GM10248 (cell line): ENCODE results near the gene MATCAP1.

ENCODE experiments used
- CTCF ChIA-PET: fragments of 300-600 bp; sonication (Branson Sonifier 250); formaldehyde crosslinking; extraction: SDS; loops from one replicate; lab custom pipeline; 2021; ENCODE audit warnings: antibody characterized with exemption; lab: Yijun Ruan, JAX
- POLR2A ChIA-PET: fragments of 350-650 bp; sonication (Branson Sonifier 250); formaldehyde crosslinking; extraction: SDS; loops from one replicate; lab custom pipeline; 2020; ENCODE audit warnings: antibody characterized with exemption; lab: Yijun Ruan, JAX
- DNase-seq: peaks from one replicate; pipeline ENCODE4 v3.0.0; 2012; ENCODE audit errors: extremely low spot score
- TF ChIP-seq, protein P1 (sequence below): IDR thresholded peaks from 2 replicates; pipeline ENCODE4 v1.5.1; 2012; ENCODE audit warnings: mild to moderate bottlenecking, low read depth; ENCODE audit errors: extremely low read depth, missing control alignments, control extremely low read depth

The MATCAP1 gene

DNA sequence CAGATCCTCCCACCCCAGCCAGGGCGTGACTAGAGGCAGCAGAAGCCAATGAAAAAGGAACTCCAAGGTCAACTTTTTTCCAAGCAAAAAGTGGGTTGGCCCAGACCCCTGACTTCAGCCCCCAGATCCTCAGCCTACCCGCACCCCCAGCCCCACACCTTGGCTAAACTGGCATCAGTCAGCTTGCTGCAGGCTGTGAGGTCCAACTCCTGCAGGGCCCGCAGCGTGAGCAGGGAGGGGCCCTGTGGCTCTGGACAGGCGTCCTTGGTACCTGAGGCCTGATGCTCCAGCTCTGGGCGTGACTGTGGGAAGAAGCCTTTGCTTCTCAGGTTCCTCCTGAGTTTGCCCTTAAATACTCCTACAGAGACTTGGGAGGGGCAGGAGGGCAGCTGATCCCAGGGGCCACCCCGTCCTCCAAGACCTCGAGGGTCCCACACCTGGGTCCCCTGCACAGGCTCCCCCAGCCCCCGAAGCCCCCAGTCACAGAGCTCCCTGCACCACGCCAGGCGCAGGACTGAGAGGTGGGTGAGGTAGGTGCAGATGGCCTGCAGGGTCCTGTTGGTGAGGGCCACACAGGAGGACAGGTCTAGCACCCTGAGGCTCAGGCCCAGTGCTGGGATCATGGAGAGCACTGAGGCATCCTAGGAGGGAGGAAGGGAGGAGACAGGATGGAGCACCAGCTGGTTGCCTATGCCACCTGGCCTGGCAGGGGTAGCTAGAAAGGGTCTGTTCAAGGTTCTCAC, 24.6 kb upstream of the MATCAP1 start:
- ChIA-PET CTCF (interaction anchor here (0.6 to 2.5 kb wide), 6 partner anchors 11 to 75 kb away, joined by 3 to 8 read pairs (median 4); partner anchors contain the start of genes FBXL8 and TRADD), POLR2A (interaction anchor here (0.6 kb wide), 1 partner anchor 117 kb away, joined by 5 read pairs; no protein-coding TSS in a partner anchor)
- TF ChIP-seq, protein P1, sequence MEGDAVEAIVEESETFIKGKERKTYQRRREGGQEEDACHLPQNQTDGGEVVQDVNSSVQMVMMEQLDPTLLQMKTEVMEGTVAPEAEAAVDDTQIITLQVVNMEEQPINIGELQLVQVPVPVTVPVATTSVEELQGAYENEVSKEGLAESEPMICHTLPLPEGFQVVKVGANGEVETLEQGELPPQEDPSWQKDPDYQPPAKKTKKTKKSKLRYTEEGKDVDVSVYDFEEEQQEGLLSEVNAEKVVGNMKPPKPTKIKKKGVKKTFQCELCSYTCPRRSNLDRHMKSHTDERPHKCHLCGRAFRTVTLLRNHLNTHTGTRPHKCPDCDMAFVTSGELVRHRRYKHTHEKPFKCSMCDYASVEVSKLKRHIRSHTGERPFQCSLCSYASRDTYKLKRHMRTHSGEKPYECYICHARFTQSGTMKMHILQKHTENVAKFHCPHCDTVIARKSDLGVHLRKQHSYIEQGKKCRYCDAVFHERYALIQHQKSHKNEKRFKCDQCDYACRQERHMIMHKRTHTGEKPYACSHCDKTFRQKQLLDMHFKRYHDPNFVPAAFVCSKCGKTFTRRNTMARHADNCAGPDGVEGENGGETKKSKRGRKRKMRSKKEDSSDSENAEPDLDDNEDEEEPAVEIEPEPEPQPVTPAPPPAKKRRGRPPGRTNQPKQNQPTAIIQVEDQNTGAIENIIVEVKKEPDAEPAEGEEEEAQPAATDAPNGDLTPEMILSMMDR: no peak
- no peak for DNase-seq

DNA sequence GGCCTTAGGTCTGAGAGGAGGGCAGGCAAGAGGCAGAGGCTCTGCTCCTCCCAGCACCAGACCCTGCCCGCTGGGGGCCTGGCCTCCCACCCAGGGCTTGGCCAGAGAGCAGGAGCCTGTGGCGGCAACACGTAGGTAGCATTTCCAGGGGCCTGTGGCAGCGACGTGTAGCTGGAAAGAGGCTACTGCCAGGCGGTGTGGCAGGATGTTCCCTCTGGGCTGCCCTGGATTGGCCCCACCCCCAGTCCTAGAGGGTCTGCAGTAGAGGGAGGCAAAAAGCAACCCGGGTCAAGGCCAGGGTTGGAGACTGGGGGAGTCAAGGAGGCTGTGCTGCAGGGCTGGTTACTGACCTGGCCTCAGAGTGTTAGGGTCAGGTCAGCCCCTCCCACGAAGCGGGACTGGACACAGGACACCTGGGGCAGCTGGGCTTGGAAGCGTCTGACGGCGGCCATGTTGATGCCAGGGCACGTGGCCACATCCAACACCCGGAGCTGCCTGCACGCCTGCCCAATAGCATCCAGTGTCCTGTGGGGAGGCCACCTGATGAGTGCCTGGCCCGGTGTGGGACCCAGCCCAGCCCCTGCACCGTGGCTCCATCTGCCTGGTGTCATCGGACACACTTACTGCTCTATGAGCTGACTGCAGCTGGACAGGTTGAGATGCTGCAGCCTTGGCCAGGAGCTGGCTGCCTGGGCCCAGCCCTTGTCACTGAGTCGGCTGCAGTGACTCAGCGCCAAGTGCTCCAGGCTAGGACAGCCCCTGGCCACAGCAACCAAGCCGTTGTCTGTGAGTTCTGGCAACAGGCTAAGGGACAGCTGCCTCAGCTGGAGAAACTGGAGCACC, 23.7 kb upstream of the MATCAP1 start:
- ChIA-PET POLR2A (interaction anchor here (0.6 kb wide), 1 partner anchor 118 kb away, joined by 5 read pairs; no protein-coding TSS in a partner anchor), CTCF (interaction anchor here (0.6 to 1.4 kb wide), 2 partner anchors 10 to 74 kb away, joined by 3 to 8 read pairs; no protein-coding TSS in a partner anchor)
- DNase-seq: no peak
- TF ChIP-seq, protein P1: no peak

DNA sequence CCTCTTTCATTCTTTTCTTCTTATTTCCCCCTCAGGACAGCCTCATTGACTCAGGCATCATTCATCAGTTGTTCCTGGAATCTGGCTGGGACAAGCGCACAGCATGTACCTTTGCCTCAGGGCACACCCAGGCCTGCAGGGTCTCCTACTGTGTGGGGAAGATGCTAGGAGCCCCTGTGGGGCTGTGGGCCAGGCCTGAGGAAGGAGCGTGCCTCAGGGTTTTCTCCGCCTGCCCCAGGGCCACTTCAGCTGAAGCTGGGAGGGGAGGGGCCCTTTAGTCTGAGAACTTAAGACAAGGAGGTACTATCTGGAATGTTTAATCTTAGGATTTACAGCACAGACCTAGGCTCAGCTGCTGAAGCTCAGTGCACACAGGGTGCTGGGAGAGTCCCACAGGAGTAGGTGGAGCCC, 23.1 kb upstream of the MATCAP1 start:
- CTCF ChIA-PET: interaction anchor here (1.2 to 1.4 kb wide), 2 partner anchors 9 to 14 kb away, joined by 5 to 8 read pairs; no protein-coding TSS in a partner anchor
- TF ChIP-seq, protein P1: no peak
- POLR2A ChIA-PET: no interaction called here
- no peak for DNase-seq

DNA sequence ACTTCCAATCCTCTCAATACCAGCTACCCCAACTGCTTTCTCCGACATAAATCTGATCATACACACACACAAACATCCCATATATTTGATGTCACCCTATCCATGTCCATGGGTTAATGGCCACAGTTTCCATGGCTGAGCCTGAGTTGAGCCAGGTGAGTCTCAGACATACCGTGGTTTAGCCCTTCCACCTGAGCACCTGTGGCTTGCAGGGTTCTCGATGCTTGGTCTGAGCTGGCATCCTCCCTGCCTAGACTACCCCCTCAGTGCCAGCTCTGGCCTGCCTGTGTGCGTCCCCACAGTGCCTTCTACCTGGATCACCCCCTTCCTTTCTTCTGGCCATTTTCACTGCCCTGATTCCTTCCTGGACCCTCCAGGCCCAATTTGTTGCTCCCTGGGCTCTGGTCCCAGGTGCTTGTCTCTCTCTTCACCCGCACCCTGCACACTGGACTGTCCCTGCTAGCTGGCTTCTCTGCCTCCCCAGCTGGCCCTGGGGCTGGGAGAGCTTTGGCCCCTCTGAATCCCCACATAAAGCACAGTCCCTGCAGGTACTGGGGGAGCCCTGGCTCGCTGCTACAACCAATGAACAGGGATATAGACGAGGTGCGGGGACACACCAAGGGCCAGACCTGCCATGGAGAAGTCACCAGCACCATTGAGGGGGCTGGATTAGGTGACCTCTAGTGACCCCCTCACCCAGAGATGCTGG, 22.5 kb upstream of the MATCAP1 start:
- CTCF ChIA-PET: interaction anchor here (1.0 to 1.2 kb wide), 2 partner anchors 12 to 14 kb away, joined by 3 to 5 read pairs; no protein-coding TSS in a partner anchor
- TF ChIP-seq, protein P1: no peak
- POLR2A ChIA-PET: interaction anchor here (1.3 kb wide), 1 partner anchor 9 kb away, joined by 3 read pairs; no protein-coding TSS in a partner anchor
- DNase-seq: no peak

DNA sequence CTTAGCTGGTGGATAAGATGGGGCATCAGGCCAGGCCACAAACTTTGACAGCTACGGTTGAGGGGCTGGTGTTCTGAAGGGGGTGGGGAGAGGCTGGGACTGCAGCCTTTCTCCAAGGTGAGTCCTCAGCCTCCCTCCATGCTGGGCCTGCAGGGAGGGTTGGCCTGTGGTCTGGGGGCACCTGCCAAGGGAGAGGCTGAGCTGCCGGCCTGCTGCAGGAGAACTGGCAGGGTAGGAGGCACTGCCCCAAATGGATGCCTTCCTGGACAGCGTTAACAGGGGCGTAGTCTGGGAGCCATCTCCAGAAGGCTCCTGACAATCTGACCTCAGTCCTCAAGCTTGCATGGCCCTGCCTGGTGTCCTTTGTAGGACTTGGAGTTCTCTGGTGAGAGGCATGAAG, 20.3 kb upstream of the MATCAP1 start:
- DNase-seq: no peak
- TF ChIP-seq, protein P1: no peak
- ChIA-PET CTCF (interaction anchor here (1.1 to 2.8 kb wide), 3 partner anchors 10 to 19 kb away, joined by 3 to 10 read pairs (median 4); no protein-coding TSS in a partner anchor), POLR2A (no interaction called here)
